Astrocyte (in vitro differentiated cells and primary cell): ENCODE data around the gene FOXK2.
"Not testable (repeated sequence)": the region's sequence is repeated elsewhere in the genome, so short reads cannot be mapped to it uniquely, and the experiment has no call there.

Experiments used
- CTCF ChIP-seq: IDR thresholded peaks from 2 replicates; pipeline ENCODE4 v1.5.1; 2011; ENCODE audit warnings: low read depth, mild to moderate bottlenecking, inconsistent platforms, low read length, moderate library complexity; ENCODE audit not compliant: insufficient read depth
- EZH2 ChIP-seq: IDR thresholded peaks from 2 replicates; pipeline ENCODE4 v1.6.1; 2012; ENCODE audit warnings: mild to moderate bottlenecking, low read length, inconsistent platforms; ENCODE audit not compliant: insufficient read depth

- not testable (repeated sequence) for TF ChIP-seq CTCF, EZH2
Observed at GRCh38 chr17:82513864-82514263, 5.7 kb upstream of the FOXK2 start.
